Astrocyte (in vitro differentiated cells and primary cell): ENCODE data around the gene RUFY3. TPM values are rescaled to one million over a fixed set of nuclear protein-coding genes. Genes with fewer than 3 reads are reported as not detected.

Experiments
- DNase-seq: peaks from one replicate; pipeline ENCODE4 v3.0.0-alpha.2; 2010; ENCODE audit warnings: low read depth
- FAIRE-seq: peaks from 2 replicates; lab custom pipeline; 2011; peaks lifted over from hg19 to GRCh38; lab: Jason Lieb, UNC
- H2AFZ ChIP-seq: 2 replicates; pipeline ENCODE4 v1.6.0; 2012; ENCODE audit warnings: low read depth, low read length, inconsistent platforms
- H3K27ac ChIP-seq: 2 replicates; pipeline ENCODE4 v1.5.1; 2011; ENCODE audit warnings: low read depth, low read length, inconsistent platforms
- H3K27me3 ChIP-seq: 2 replicates; pipeline ENCODE4 v1.6.0; 2011; ENCODE audit warnings: low read length, inconsistent platforms; ENCODE audit not compliant: insufficient read depth
- H3K36me3 ChIP-seq: 2 replicates; pipeline ENCODE4 v1.5.1; 2011; ENCODE audit warnings: low read length, inconsistent platforms; ENCODE audit not compliant: insufficient read depth
- H3K4me1 ChIP-seq: 2 replicates; pipeline ENCODE4 v1.5.1; 2011; ENCODE audit warnings: low read length, inconsistent platforms; ENCODE audit not compliant: insufficient read depth
- H3K4me2 ChIP-seq: 2 replicates; pipeline ENCODE4 v1.6.0; 2012; ENCODE audit warnings: low read length, inconsistent platforms
- H3K4me3 ChIP-seq: 2 replicates; pipeline ENCODE4 v1.5.1; 2011; ENCODE audit warnings: low read depth, mild to moderate bottlenecking, low read length, inconsistent platforms; ENCODE audit not compliant: insufficient read depth
- H3K79me2 ChIP-seq: 2 replicates; pipeline ENCODE4 v1.6.0; 2012; ENCODE audit warnings: mild to moderate bottlenecking, low read length, inconsistent platforms; ENCODE audit not compliant: insufficient read depth
- H3K9ac ChIP-seq: 2 replicates; pipeline ENCODE4 v1.6.0; 2012; ENCODE audit warnings: mild to moderate bottlenecking, low read length, inconsistent platforms
- H3K9me3 ChIP-seq: 2 replicates; pipeline ENCODE4 v1.5.1; 2012; ENCODE audit warnings: low read depth, mild to moderate bottlenecking, low read length, inconsistent platforms; ENCODE audit not compliant: insufficient read depth
- H4K20me1 ChIP-seq: 2 replicates; pipeline ENCODE4 v1.6.0; 2012; ENCODE audit warnings: low read length, inconsistent platforms; ENCODE audit not compliant: insufficient read depth
- H3K27ac Mint-ChIP-seq: one replicate; pipeline ENCODE4 v1.8.0; 2021; ENCODE audit warnings: mild to moderate bottlenecking, mixed read lengths; ENCODE audit not compliant: unreplicated experiment
- H3K27me3 Mint-ChIP-seq: one replicate; pipeline ENCODE4 v1.8.0; 2021; ENCODE audit warnings: low read depth, mixed read lengths; ENCODE audit not compliant: unreplicated experiment
- H3K36me3 Mint-ChIP-seq: one replicate; pipeline ENCODE4 v1.8.0; 2021; ENCODE audit warnings: low read depth, mixed read lengths; ENCODE audit not compliant: unreplicated experiment
- H3K4me1 Mint-ChIP-seq: one replicate; pipeline ENCODE4 v1.8.0; 2021; ENCODE audit warnings: low read depth, mixed read lengths; ENCODE audit not compliant: unreplicated experiment
- H3K4me3 Mint-ChIP-seq: one replicate; pipeline ENCODE4 v1.8.0; 2021; ENCODE audit warnings: mild to moderate bottlenecking, moderate library complexity, mixed read lengths; ENCODE audit not compliant: unreplicated experiment
- H3K9me3 Mint-ChIP-seq: one replicate; pipeline ENCODE4 v1.8.0; 2021; ENCODE audit warnings: mild to moderate bottlenecking, mixed read lengths; ENCODE audit not compliant: unreplicated experiment
- CTCF ChIP-seq: IDR thresholded peaks from 2 replicates; pipeline ENCODE4 v1.5.1; 2011; ENCODE audit warnings: low read depth, mild to moderate bottlenecking, inconsistent platforms, low read length, moderate library complexity; ENCODE audit not compliant: insufficient read depth
- EZH2 ChIP-seq: IDR thresholded peaks from 2 replicates; pipeline ENCODE4 v1.6.1; 2012; ENCODE audit warnings: mild to moderate bottlenecking, low read length, inconsistent platforms; ENCODE audit not compliant: insufficient read depth
- total RNA-seq: library from RNA; stranded (reverse); gene quantifications from 2 replicates; pipeline ENCODE4 v1.2.1, GENCODE V29; 2021

RUFY3 gene
- total RNA-seq, 1 donor from 2014 or later = 57.5 TPM

GRCh38 chr4:70816894-70817293 lies 95.1 kb downstream of the RUFY3 start:
- DNase-seq = no peak
- Histone ChIP-seq H3K27ac (no peak overlapping the region), H3K27me3 (no peaks in the 10 kb centered on the region)

GRCh38 chr4:70818173-70818855 lies 96.5 kb downstream of the RUFY3 start:
- H3K27me3 ChIP-seq = no peaks in the 10 kb centered on the region

More at GRCh38 chr4:70816894-70817293, 95.1 kb downstream of the RUFY3 start:
- Histone ChIP-seq H3K79me2 (no peaks in the 10 kb centered on the region), H3K4me1 (no peaks in the 10 kb centered on the region), H2AFZ (no peak overlapping the region), H3K4me2 (no peak overlapping the region), H4K20me1 (peaks cover 14% of the 10 kb centered on the region), H3K4me3 (no peak overlapping the region), H3K36me3 (peaks cover 26% of the 10 kb centered on the region), H3K9ac (no peak overlapping the region), H3K9me3 (no peaks in the 10 kb centered on the region)
- H3K4me1 Mint-ChIP-seq = no peaks in the 10 kb centered on the region
- H3K27me3 Mint-ChIP-seq = no peaks in the 10 kb centered on the region
- FAIRE-seq = no peak
- TF ChIP-seq EZH2 = no peak
- TF ChIP-seq CTCF = no peak
- H3K36me3 Mint-ChIP-seq = peaks cover 10% of the 10 kb centered on the region
- H3K4me3 Mint-ChIP-seq = no peak overlapping the region
- no peak overlapping the region for H3K27ac Mint-ChIP-seq
- no peaks in the 10 kb centered on the region for H3K9me3 Mint-ChIP-seq

More at GRCh38 chr4:70818173-70818855, 96.5 kb downstream of the RUFY3 start:
- Histone ChIP-seq H3K4me2 (no peak overlapping the region), H3K9me3 (no peaks in the 10 kb centered on the region), H3K4me1 (no peaks in the 10 kb centered on the region), H2AFZ (no peak overlapping the region), H3K4me3 (no peak overlapping the region), H3K79me2 (no peaks in the 10 kb centered on the region), H3K27ac (no peak overlapping the region), H3K9ac (no peak overlapping the region), H4K20me1 (peaks cover 14% of the 10 kb centered on the region), H3K36me3 (peaks cover 31% of the 10 kb centered on the region)
- Mint-ChIP-seq H3K4me1 (no peaks in the 10 kb centered on the region), H3K27ac (no peak overlapping the region), H3K36me3 (peaks cover 10% of the 10 kb centered on the region), H3K4me3 (no peak overlapping the region), H3K9me3 (no peaks in the 10 kb centered on the region), H3K27me3 (no peaks in the 10 kb centered on the region)
- TF ChIP-seq CTCF (no peak), EZH2 (no peak)
- no peak for DNase-seq
- FAIRE-seq = no peak
